Endothelial cell of umbilical vein (primary cell): ENCODE data around the gene ACSM4. TPM values are rescaled to one million over a fixed set of nuclear protein-coding genes. Genes with fewer than 3 reads are reported as not detected.

ENCODE experiments used
- BruUV-seq: library from RNA; stranded (reverse); fragments of 400-500 nt; replicated peaks from 2 replicates; lab custom pipeline; 2021; lab: Mats Ljungman, UMichigan
- CTCF ChIA-PET: fragments of 300-600, 350-600 bp; sonication (Branson Sonifier 250); formaldehyde crosslinking; loops from one replicate; lab custom pipeline; 2021; ENCODE audit warnings: antibody characterized with exemption, inconsistent platforms; lab: Charles Lee
- POLR2A ChIA-PET: fragments of 300-600, 350-600 bp; sonication (Branson Sonifier 250); formaldehyde crosslinking; loops from one replicate; lab custom pipeline; 2021; ENCODE audit warnings: antibody characterized with exemption, inconsistent platforms; lab: Charles Lee
- DNase-seq: peaks from one replicate; pipeline ENCODE4 v3.0.0-alpha.2; 2011; ENCODE audit warnings: low read depth, low spot score
- FAIRE-seq: peaks from 2 replicates; lab custom pipeline; 2011; peaks lifted over from hg19 to GRCh38; lab: Jason Lieb, UNC
- H2AFZ ChIP-seq: 2 replicates; pipeline ENCODE4 v1.6.0; 2012; ENCODE audit warnings: low read depth, low read length, control low read depth, inconsistent platforms
- H3K27ac ChIP-seq: 2 replicates; pipeline ENCODE4 v1.5.1; 2011; ENCODE audit warnings: low read depth, mild to moderate bottlenecking, control low read depth, low read length, moderate library complexity; ENCODE audit not compliant: insufficient read depth
- H3K27me3 ChIP-seq, 2 experiments: 2 replicates each; pipeline versions ENCODE4 v1.6.0 to v1.6.1; 2011; ENCODE audit warnings: low read length in 2 of 2, mixed read lengths in 1 of 2; ENCODE audit not compliant: control insufficient read depth in 2 of 2, insufficient read depth in 2 of 2
- H3K36me3 ChIP-seq, 2 experiments: 2 replicates in 1 of 2; 3 replicates in 1 of 2; pipeline ENCODE4 v1.5.1; 2011; ENCODE audit warnings: low read length in 2 of 2, mild to moderate bottlenecking in 1 of 2, moderate library complexity in 1 of 2; ENCODE audit not compliant: control insufficient read depth in 2 of 2, insufficient read depth in 2 of 2; ENCODE audit errors: extremely low read depth in 1 of 2
- H3K4me1 ChIP-seq: 3 replicates; pipeline ENCODE4 v1.5.1; 2011; ENCODE audit warnings: mild to moderate bottlenecking, low read length; ENCODE audit not compliant: control insufficient read depth, insufficient read depth; ENCODE audit errors: extremely low read depth
- H3K4me2 ChIP-seq: 2 replicates; pipeline ENCODE4 v1.6.1; 2011; ENCODE audit warnings: low read length, control low read depth, mixed read lengths; ENCODE audit not compliant: insufficient read depth
- H3K4me3 ChIP-seq, 3 experiments: fragments of 200-600 bp in 1 of 3; sonication (generic), shearing (Covaris generic) in 1 of 3; replicated peaks in 1 of 3; 2 replicates each; pipeline ENCODE4 v1.5.1; 2011 to 2016; ENCODE audit warnings: control low read depth in 3 of 3, low read length in 3 of 3, mild to moderate bottlenecking in 2 of 3, inconsistent platforms in 1 of 3, low read depth in 1 of 3, moderate library complexity in 1 of 3; ENCODE audit not compliant: insufficient read depth in 1 of 3
- H3K79me2 ChIP-seq: 2 replicates; pipeline ENCODE4 v1.6.0; 2012; ENCODE audit warnings: low read length, inconsistent platforms; ENCODE audit not compliant: control insufficient read depth, insufficient read depth
- H3K9ac ChIP-seq: replicated peaks from 2 replicates; pipeline ENCODE3; 2011; ENCODE audit warnings: low read length, control low read depth; ENCODE audit not compliant: insufficient read depth; ENCODE audit errors: extremely low read depth
- H3K9me1 ChIP-seq: replicated peaks from 3 replicates; pipeline ENCODE4 v1.6.0; 2011; ENCODE audit warnings: mild to moderate bottlenecking, low read length; ENCODE audit not compliant: control insufficient read depth, insufficient read depth; ENCODE audit errors: extremely low read depth
- H3K9me3 ChIP-seq: replicated peaks from 2 replicates; pipeline ENCODE4 v1.5.1; 2012; ENCODE audit warnings: low read length, inconsistent platforms; ENCODE audit not compliant: control insufficient read depth, insufficient read depth
- H4K20me1 ChIP-seq: replicated peaks from 2 replicates; pipeline ENCODE3; 2011; ENCODE audit warnings: mild to moderate bottlenecking, low read length; ENCODE audit not compliant: control insufficient read depth, insufficient read depth; ENCODE audit errors: extremely low read depth
- CTCF ChIP-seq, 2 donors: IDR thresholded peaks; 1 replicate in 1 of 2; 2 replicates in 1 of 2; pipeline ENCODE4 v1.5.1; 2011; ENCODE audit warnings: low read length in 2 of 2, mild to moderate bottlenecking in 2 of 2, moderate library complexity in 2 of 2, control low read depth in 1 of 2, inconsistent platforms in 1 of 2, low read depth in 1 of 2; ENCODE audit not compliant: insufficient read depth in 1 of 2; ENCODE audit errors: extremely low read depth in 1 of 2
- EZH2 ChIP-seq: IDR thresholded peaks from 2 replicates; pipeline ENCODE4 v1.6.1; 2012; ENCODE audit warnings: borderline replicate concordance, low read depth, mild to moderate bottlenecking, moderate library complexity, low read length, inconsistent platforms; ENCODE audit not compliant: severe bottlenecking
- FOS ChIP-seq: IDR thresholded peaks from 2 replicates; pipeline ENCODE4 v1.6.1; 2011; ENCODE audit warnings: mild to moderate bottlenecking, low read length, moderate library complexity, borderline replicate concordance; ENCODE audit not compliant: insufficient read depth
- GATA2 ChIP-seq: IDR thresholded peaks from 2 replicates; pipeline ENCODE4 v1.7.0; 2011; ENCODE audit warnings: low read depth, mild to moderate bottlenecking, moderate library complexity, mixed read lengths, low read length; ENCODE audit not compliant: insufficient read length, insufficient read depth
- JUN ChIP-seq: IDR thresholded peaks from 2 replicates; pipeline ENCODE4 v1.6.1; 2011; ENCODE audit warnings: borderline replicate concordance, low read depth; ENCODE audit not compliant: insufficient read length, insufficient read depth
- MAX ChIP-seq: IDR thresholded peaks from 2 replicates; pipeline ENCODE4 v1.6.1; 2011; ENCODE audit not compliant: insufficient read depth, insufficient read length
- MYC ChIP-seq: IDR thresholded peaks from one replicate; pipeline ENCODE4 v1.6.1; 2011; ENCODE audit warnings: mild to moderate bottlenecking, low read depth, low read length
- POLR2A ChIP-seq: IDR thresholded peaks from 2 replicates; pipeline ENCODE4 v1.6.1; 2012; ENCODE audit warnings: low read depth, mild to moderate bottlenecking, control low read depth, low read length
- POLR2AphosphoS5 ChIP-seq: IDR thresholded peaks from 2 replicates; pipeline ENCODE4 v1.6.1; 2012; ENCODE audit warnings: low read depth, mild to moderate bottlenecking, control low read depth, low read length, moderate library complexity; ENCODE audit not compliant: insufficient read depth
- dilution Hi-C: fragments of 300-500 bp; cut with MboI; formaldehyde crosslinking; loops from one replicate; pipeline ENCODE4 v1.15.0; 2019; ENCODE audit warnings: low sequenced_read_pairs; ENCODE audit not compliant: extremely low pct_ligation_motif_present
- intact Hi-C: fragments of 100-400 bp; cut with micrococcal nuclease; formaldehyde crosslinking; loops from one replicate; pipeline ENCODE4 v1.10.0; 2022
- polyA plus RNA-seq, 4 experiments: library from polyadenylated mRNA; depleted of rRNA in 3 of 4; stranded (reverse) in 3 of 4; unstranded in 1 of 4; fragments of >200 nt; gene quantifications; 2 replicates each; pipeline versions ENCODE4 v1.2.1 to v1.2.3, GENCODE V29; 2011 to 2012; ENCODE audit warnings: missing spikeins in 1 of 4
- total RNA-seq: library from RNA; stranded (reverse); gene quantifications from 2 replicates; pipeline ENCODE4 v1.2.3, GENCODE V29; 2021

ACSM4 gene
- total and polyA plus RNA-seq, 2 donors (not counting 3 experiments of a cell fraction or from before 2014, with no cell fraction given), result not detected

GRCh38 chr12:7264538-7264937 is 39.3 kb upstream of the ACSM4 start:
- Histone ChIP-seq H3K9me1 (no peaks in the 10 kb centered on the region), H3K27ac (no peak overlapping the region), H4K20me1 (no peaks in the 10 kb centered on the region), H3K4me1 (no peaks in the 10 kb centered on the region), H3K27me3 (peaks cover 0 to 7% of the 10 kb centered on the region in 2 experiments), H3K9ac (no peak overlapping the region), H3K9me3 (no peaks in the 10 kb centered on the region), H3K79me2 (no peaks in the 10 kb centered on the region), H3K4me2 (no peak overlapping the region), H2AFZ (no peak overlapping the region), H3K36me3 (no peaks in the 10 kb centered on the region), H3K4me3 (no peak overlapping the region)
- dilution Hi-C loops, result no loop called here
- POLR2A ChIA-PET, result no interaction called here
- DNase-seq, result no peak
- no peak for TF ChIP-seq EZH2
- CTCF ChIA-PET, result no interaction called here
- intact Hi-C loops, result no loop called here
- BruUV-seq, result no TSS peak
- no peak for FAIRE-seq

- no peaks in the 10 kb centered on the region for H3K36me3 ChIP-seq
- no peak overlapping the region for H3K9ac ChIP-seq
- intact Hi-C loops (no loop called here), dilution Hi-C loops (no loop called here)
- no peaks in the 10 kb centered on the region for H3K4me1 ChIP-seq
- FAIRE-seq, result no peak
- ChIA-PET CTCF (no interaction called here), POLR2A (no interaction called here)
- peaks cover 0 to 7% of the 10 kb centered on the region in 2 experiments for H3K27me3 ChIP-seq
- no peak for DNase-seq
- H3K9me3 ChIP-seq, result no peaks in the 10 kb centered on the region
- no peaks in the 10 kb centered on the region for H3K9me1 ChIP-seq
- no peaks in the 10 kb centered on the region for H3K79me2 ChIP-seq
- no peak overlapping the region for H3K4me2 ChIP-seq
- H3K27ac ChIP-seq, result no peak overlapping the region
- no peak overlapping the region for H2AFZ ChIP-seq
- TF ChIP-seq POLR2A (no peak), MYC (no peak), GATA2 (no peak), CTCF (IDR thresholded peaks at IDR 0.05; ENCODE audit: extremely low read depth in 1 of 2, insufficient read depth in 1 of 2, low read depth in 1 of 2, low read length in 2 of 2) (no peak), JUN (no peak), FOS (no peak), POLR2AphosphoS5 (no peak), MAX (no peak), EZH2 (no peak)
- BruUV-seq, result no TSS peak
- H4K20me1 ChIP-seq, result no peaks in the 10 kb centered on the region
- no peak overlapping the region for H3K4me3 ChIP-seq
These were observed 38.6 kb upstream of the ACSM4 start for GRCh38 chr12:7265251-7265650.
